GM12873 (cell line): ENCODE data around the gene UPK2.

Source experiments
- CTCF ChIP-seq: IDR thresholded peaks from 2 replicates; pipeline ENCODE4 v1.5.1; 2012; ENCODE audit warnings: low read depth, mild to moderate bottlenecking, moderate library complexity, low read length, control low read depth; ENCODE audit not compliant: insufficient read depth; ENCODE audit errors: missing control alignments

Gene UPK2

GRCh38 chr11:118956847-118957469, 860 bp downstream of the UPK2 start:
- no peak for TF ChIP-seq CTCF

- no peak for TF ChIP-seq CTCF
Measured at GRCh38 chr11:118957549-118957948, 1.5 kb downstream of the UPK2 start.

GRCh38 chr11:118957968-118958367, 1.9 kb downstream of the UPK2 start:
- no peak for TF ChIP-seq CTCF

GRCh38 chr11:118958577-118958976, 2.5 kb downstream of the UPK2 start:
- no peak for TF ChIP-seq CTCF

GRCh38 chr11:118961189-118961588, 5.1 kb downstream of the UPK2 start:
- TF ChIP-seq CTCF, result no peak

- TF ChIP-seq CTCF, result no peak
Measured at GRCh38 chr11:118961591-118961990, 5.5 kb downstream of the UPK2 start.

GRCh38 chr11:118971646-118972045, 15.5 kb downstream of the UPK2 start, which contains the start of gene FOXR1:
Gene FOXR1, plus strand, starts transcription at chr11:118971761. Its CDS starts 171 bp downstream, at chr11:118971932.
- no peak for TF ChIP-seq CTCF
